ENCODE results near the gene UBXN4.

DNA sequence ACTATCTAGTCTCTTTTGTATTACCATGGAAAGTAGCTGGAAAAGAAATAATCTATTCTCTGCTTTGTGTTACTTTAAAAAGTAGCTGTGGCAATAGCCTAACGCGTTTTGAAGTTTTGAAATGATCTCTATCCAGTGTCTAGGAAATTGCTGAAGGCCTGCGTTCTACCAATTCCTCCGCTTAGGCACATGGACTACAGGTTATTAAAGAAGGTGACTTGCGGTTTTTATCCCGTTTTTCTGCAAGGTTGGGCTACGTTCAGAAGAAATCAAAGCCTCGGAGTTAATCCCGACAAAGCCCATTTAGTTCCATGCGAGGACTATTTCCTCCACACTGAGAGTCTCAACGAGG, 636 bp upstream of the UBXN4 start:
- TF ChIP-seq, protein P1, sequence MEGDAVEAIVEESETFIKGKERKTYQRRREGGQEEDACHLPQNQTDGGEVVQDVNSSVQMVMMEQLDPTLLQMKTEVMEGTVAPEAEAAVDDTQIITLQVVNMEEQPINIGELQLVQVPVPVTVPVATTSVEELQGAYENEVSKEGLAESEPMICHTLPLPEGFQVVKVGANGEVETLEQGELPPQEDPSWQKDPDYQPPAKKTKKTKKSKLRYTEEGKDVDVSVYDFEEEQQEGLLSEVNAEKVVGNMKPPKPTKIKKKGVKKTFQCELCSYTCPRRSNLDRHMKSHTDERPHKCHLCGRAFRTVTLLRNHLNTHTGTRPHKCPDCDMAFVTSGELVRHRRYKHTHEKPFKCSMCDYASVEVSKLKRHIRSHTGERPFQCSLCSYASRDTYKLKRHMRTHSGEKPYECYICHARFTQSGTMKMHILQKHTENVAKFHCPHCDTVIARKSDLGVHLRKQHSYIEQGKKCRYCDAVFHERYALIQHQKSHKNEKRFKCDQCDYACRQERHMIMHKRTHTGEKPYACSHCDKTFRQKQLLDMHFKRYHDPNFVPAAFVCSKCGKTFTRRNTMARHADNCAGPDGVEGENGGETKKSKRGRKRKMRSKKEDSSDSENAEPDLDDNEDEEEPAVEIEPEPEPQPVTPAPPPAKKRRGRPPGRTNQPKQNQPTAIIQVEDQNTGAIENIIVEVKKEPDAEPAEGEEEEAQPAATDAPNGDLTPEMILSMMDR (IDR thresholded peaks at IDR 0.05 in 4 of 5, conservative IDR thresholded peaks at IDR 0.05 in 1 of 5), result no peak
- TF ChIP-seq POLR2A (IDR thresholded peaks at IDR 0.05), result no peak

Data from gastrocnemius medialis (tissue), 4 donors.